ENCODE measurements around the gene PPM1A. TPM values are rescaled to one million over a fixed set of nuclear protein-coding genes. Genes with fewer than 3 reads are reported as not detected.

PPM1A gene
- 16.2 and 38.7 TPM in 2 replicates for total RNA-seq

GRCh38 chr14:60248697-60249318 lies at the start of gene PPM1A:
PPM1A (plus strand) TSS chr14:60249221; CDS start chr14:60282704, 33,483 bp downstream.

Other genes starting within 250 kb of the PPM1A start
- gene PCNX4, start 157.3 kb upstream of the PPM1A start, total RNA-seq: 46.8 and 47.6 TPM in 2 replicates
- 129 and 130 TPM in 2 replicates for gene DHRS7, start 83.8 kb upstream of the PPM1A start, total RNA-seq
- gene C14orf39, start 236.8 kb downstream of the PPM1A start, total RNA-seq: 0.16 TPM in 1 of 2 replicates, not detected in the other